A673 (cell line): ENCODE data around the gene ZFAND4. TPM values are rescaled to one million over a fixed set of nuclear protein-coding genes. Genes with fewer than 3 reads are reported as not detected.

Experiments
- BruUV-seq: library from RNA; stranded (reverse); fragments of 400-500 nt; replicated peaks from 2 replicates; lab custom pipeline; 2021; lab: Mats Ljungman, UMichigan
- CTCF ChIA-PET: fragments of 300-600 bp; sonication (Branson Sonifier 250); formaldehyde crosslinking; loops from one replicate; lab custom pipeline; 2022; ENCODE audit warnings: antibody characterized with exemption; lab: Charles Lee
- POLR2A ChIA-PET: fragments of 300-600 bp; sonication (Branson Sonifier 250); formaldehyde crosslinking; loops from one replicate; lab custom pipeline; 2022; ENCODE audit warnings: antibody characterized with exemption; ENCODE audit not compliant: low non-redundant PET; lab: Charles Lee
- DNase-seq: peaks from one replicate; pipeline ENCODE4 v3.0.0-alpha.2; 2015; ENCODE audit warnings: low spot score
- H3K27ac ChIP-seq: fragments of 200-600 bp; sonication (generic); 2 replicates; pipeline ENCODE4 v1.5.1; 2016; ENCODE audit warnings: mixed run types, low read depth, mild to moderate bottlenecking, mixed read lengths, antibody characterized with exemption, low read length; ENCODE audit not compliant: poor library complexity, severe bottlenecking
- H3K27me3 ChIP-seq: fragments of 200-600 bp; sonication (generic); replicated peaks from 2 replicates; pipeline ENCODE4 v1.6.1; 2017; ENCODE audit warnings: mixed run types, low read depth, mild to moderate bottlenecking, mixed read lengths, antibody characterized with exemption, low read length; ENCODE audit not compliant: insufficient read depth, poor library complexity
- H3K36me3 ChIP-seq: fragments of 200-600 bp; sonication (generic); 2 replicates; pipeline ENCODE4 v1.6.1; 2016; ENCODE audit warnings: mixed run types, mild to moderate bottlenecking, mixed read lengths, antibody characterized with exemption, low read length; ENCODE audit not compliant: insufficient read depth, poor library complexity, severe bottlenecking
- H3K4me1 ChIP-seq: fragments of 200-600 bp; sonication (generic); 2 replicates; pipeline ENCODE4 v1.6.1; 2017; ENCODE audit warnings: mixed run types, mild to moderate bottlenecking, mixed read lengths, antibody characterized with exemption, low read length; ENCODE audit not compliant: insufficient read depth, poor library complexity, severe bottlenecking
- H3K4me3 ChIP-seq: fragments of 200-600 bp; sonication (generic); 2 replicates; pipeline ENCODE4 v1.5.1; 2016; ENCODE audit warnings: low read depth, mixed run types, mild to moderate bottlenecking, mixed read lengths, low read length; ENCODE audit not compliant: poor library complexity, severe bottlenecking
- H3K9me3 ChIP-seq: fragments of 200-600 bp; sonication (generic); 2 replicates; pipeline ENCODE4 v1.6.1; 2016; ENCODE audit warnings: mixed run types, low read depth, mild to moderate bottlenecking, mixed read lengths, antibody characterized with exemption, low read length; ENCODE audit not compliant: poor library complexity, severe bottlenecking
- EZH2 ChIP-seq: fragments of 200-600 bp; sonication (generic); IDR thresholded peaks from 2 replicates; pipeline ENCODE4 v1.6.1; 2017; ENCODE audit warnings: borderline replicate concordance, low read depth, mild to moderate bottlenecking, mixed read lengths, antibody characterized with exemption, low read length; ENCODE audit not compliant: poor library complexity, severe bottlenecking
- intact Hi-C: fragments of 100-400 bp; cut with micrococcal nuclease; formaldehyde crosslinking; loops from one replicate; pipeline ENCODE4 v1.10.0; 2022; ENCODE audit not compliant: unreplicated experiment
- total RNA-seq: library from RNA; stranded (reverse); gene quantifications from 2 replicates; pipeline ENCODE4 v1.2.3, GENCODE V29; 2021
- TF ChIP-seq, protein P1 (sequence below): fragments of 300-800, 200-600 bp; sonication (generic); conservative IDR thresholded peaks from 2 replicates; pipeline ENCODE4 v1.5.1; 2017; ENCODE audit warnings: low read depth, mild to moderate bottlenecking, antibody characterized with exemption, low read length, moderate library complexity, mixed read lengths

ZFAND4 gene
- total RNA-seq, 1 experiment from 2014 or later: 9.2 TPM

DNA sequence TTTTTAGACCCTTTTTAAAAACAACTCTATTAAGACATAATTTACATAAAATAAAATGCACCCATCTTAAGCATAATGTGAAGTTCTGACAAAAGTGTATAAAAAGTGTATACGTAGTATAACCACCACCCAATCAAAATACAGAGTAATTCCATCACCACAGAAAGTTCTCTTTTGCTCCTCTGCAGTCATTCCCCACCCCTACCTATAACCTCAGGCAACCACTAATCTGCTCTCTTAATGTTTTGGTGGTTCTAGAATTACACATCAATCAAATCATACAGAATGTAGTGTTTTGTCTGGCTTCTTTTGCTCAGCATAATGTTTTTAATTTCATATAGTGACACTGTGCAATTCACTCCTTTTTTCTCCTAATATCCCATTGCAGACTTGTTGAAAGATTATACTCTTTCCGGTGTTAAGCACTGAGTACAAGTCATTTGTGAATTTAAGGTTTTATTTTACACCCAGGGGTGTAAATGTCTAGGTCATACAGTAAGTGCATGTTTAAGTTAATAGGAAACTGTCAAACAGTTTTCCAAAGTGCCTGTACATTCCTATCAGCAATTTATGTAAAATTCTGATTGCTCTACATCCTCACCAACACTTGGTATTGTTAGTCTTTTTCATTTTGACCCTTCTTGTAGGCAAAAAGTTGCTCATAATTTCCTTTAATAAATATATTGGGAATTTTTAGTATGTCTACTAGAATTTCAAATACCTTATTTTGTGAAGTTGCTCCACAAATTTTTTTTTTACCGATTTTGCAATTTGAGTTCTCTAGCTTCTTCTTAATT is 86.3 kb downstream of the ZFAND4 start:
- no peak overlapping the region for H3K4me3 ChIP-seq
- TF ChIP-seq, protein P1, sequence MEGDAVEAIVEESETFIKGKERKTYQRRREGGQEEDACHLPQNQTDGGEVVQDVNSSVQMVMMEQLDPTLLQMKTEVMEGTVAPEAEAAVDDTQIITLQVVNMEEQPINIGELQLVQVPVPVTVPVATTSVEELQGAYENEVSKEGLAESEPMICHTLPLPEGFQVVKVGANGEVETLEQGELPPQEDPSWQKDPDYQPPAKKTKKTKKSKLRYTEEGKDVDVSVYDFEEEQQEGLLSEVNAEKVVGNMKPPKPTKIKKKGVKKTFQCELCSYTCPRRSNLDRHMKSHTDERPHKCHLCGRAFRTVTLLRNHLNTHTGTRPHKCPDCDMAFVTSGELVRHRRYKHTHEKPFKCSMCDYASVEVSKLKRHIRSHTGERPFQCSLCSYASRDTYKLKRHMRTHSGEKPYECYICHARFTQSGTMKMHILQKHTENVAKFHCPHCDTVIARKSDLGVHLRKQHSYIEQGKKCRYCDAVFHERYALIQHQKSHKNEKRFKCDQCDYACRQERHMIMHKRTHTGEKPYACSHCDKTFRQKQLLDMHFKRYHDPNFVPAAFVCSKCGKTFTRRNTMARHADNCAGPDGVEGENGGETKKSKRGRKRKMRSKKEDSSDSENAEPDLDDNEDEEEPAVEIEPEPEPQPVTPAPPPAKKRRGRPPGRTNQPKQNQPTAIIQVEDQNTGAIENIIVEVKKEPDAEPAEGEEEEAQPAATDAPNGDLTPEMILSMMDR: no peak
- TF ChIP-seq EZH2: no peak
- no peaks in the 10 kb centered on the region for H3K9me3 ChIP-seq
- ChIA-PET CTCF (no interaction called here), POLR2A (no interaction called here)
- no peak overlapping the region for H3K27ac ChIP-seq
- H3K27me3 ChIP-seq: no peaks in the 10 kb centered on the region
- intact Hi-C loops: no loop called here
- DNase-seq: no peak
- H3K36me3 ChIP-seq: no peaks in the 10 kb centered on the region
- no TSS peak for BruUV-seq
- H3K4me1 ChIP-seq: no peaks in the 10 kb centered on the region

DNA sequence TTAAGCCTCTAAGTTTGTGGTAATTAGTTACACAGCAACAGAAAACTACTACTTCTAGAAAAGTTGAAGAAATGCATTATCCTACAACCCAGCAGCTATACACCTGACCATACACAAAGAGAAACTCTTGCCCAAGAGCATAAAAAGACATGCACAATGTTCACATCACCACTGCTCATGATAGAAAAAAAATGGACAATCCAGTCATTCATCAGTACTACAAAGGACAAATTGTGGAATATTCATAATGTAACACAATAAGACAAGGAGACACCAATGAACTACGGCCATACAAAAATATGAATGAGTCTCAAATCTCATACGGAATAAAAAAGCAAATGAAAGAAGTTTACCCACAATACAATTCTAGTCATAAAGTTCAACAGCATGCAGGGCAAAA is 87.4 kb downstream of the ZFAND4 start:
- Histone ChIP-seq H3K4me3 (no peak overlapping the region), H3K27ac (no peak overlapping the region), H3K9me3 (no peaks in the 10 kb centered on the region), H3K36me3 (no peaks in the 10 kb centered on the region), H3K4me1 (no peaks in the 10 kb centered on the region), H3K27me3 (no peaks in the 10 kb centered on the region)
- ChIA-PET CTCF (no interaction called here), POLR2A (no interaction called here)
- TF ChIP-seq, protein P1: no peak
- TF ChIP-seq EZH2: no peak
- no peak for DNase-seq
- no TSS peak for BruUV-seq
- intact Hi-C loops: no loop called here

DNA sequence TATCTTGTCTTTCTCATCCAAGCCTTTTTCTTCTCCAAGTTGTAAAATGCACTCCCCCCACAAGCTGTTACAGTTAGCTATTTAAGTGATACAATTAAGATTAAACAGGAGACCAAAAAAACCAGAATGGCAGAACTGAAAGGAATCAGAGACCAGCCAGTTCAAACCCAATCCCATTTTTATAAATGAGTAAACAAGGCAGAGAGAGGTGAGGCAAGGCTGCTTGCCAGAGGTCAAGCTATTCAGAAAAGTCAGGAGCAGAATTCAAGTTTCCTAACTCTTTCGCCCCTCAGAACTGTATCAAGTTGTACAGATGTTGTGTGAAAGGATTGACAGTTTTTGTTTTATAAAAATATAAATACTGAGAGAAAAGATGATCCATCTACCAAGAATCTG is 90.2 kb downstream of the ZFAND4 start:
- ChIA-PET CTCF (no interaction called here), POLR2A (no interaction called here)
- DNase-seq: no peak
- no peak overlapping the region for H3K4me3 ChIP-seq
- no TSS peak for BruUV-seq
- TF ChIP-seq, protein P1: no peak
- no peak for TF ChIP-seq EZH2
- H3K27me3 ChIP-seq: no peaks in the 10 kb centered on the region
- no peak overlapping the region for H3K27ac ChIP-seq
- H3K9me3 ChIP-seq: no peaks in the 10 kb centered on the region
- H3K4me1 ChIP-seq: no peaks in the 10 kb centered on the region
- intact Hi-C loops: no loop called here
- no peaks in the 10 kb centered on the region for H3K36me3 ChIP-seq
